NCI-H748 treated with DMSO at 0.1 percent for 48 hours (cell line): ENCODE measurements around the gene SLC6A7.
"Not testable (repeated sequence)": the region's sequence is repeated elsewhere in the genome, so short reads cannot be mapped to it uniquely, and the experiment has no call there.

ENCODE experiments used
- DNase-seq: peaks from one replicate; lab custom pipeline; 2025; lab: John Stamatoyannopoulos, UW

SLC6A7 gene

GRCh38 chr5:150241298-150242160 is 51.7 kb downstream of the SLC6A7 start:
- DNase-seq, result no peak

GRCh38 chr5:150242251-150242894 is 52.5 kb downstream of the SLC6A7 start:
- DNase-seq, result no peak

GRCh38 chr5:150243590-150243989 is 53.7 kb downstream of the SLC6A7 start:
- DNase-seq, result no peak

GRCh38 chr5:150244209-150244608 is 54.3 kb downstream of the SLC6A7 start:
- no peak for DNase-seq

- DNase-seq, result no peak
Measured at GRCh38 chr5:150245111-150245789, 55.4 kb downstream of the SLC6A7 start.

GRCh38 chr5:150245808-150246207 is 55.9 kb downstream of the SLC6A7 start:
- DNase-seq, result no peak

GRCh38 chr5:150246429-150246828 is 56.6 kb downstream of the SLC6A7 start:
- no peak for DNase-seq

GRCh38 chr5:150246835-150247234 is 57.0 kb downstream of the SLC6A7 start:
- no peak for DNase-seq

GRCh38 chr5:150247726-150248125 is 57.9 kb downstream of the SLC6A7 start:
- no peak for DNase-seq

GRCh38 chr5:150248493-150248892 is 58.6 kb downstream of the SLC6A7 start:
- DNase-seq, result not testable (repeated sequence)

- DNase-seq, result no peak
Measured at GRCh38 chr5:150248946-150249345, 59.1 kb downstream of the SLC6A7 start.

GRCh38 chr5:150249744-150250143 is 59.9 kb downstream of the SLC6A7 start:
- no peak for DNase-seq

- no peak for DNase-seq
Measured at GRCh38 chr5:150251504-150251903, 61.6 kb downstream of the SLC6A7 start.

GRCh38 chr5:150252489-150252888 is 62.6 kb downstream of the SLC6A7 start:
- no peak for DNase-seq

- no peak for DNase-seq
Measured at GRCh38 chr5:150253416-150254208, 63.8 kb downstream of the SLC6A7 start.

GRCh38 chr5:150254363-150254762 is 64.5 kb downstream of the SLC6A7 start:
- DNase-seq, result no peak

- DNase-seq, result no peak
Measured at GRCh38 chr5:150254774-150255173, 64.9 kb downstream of the SLC6A7 start.

- DNase-seq, result no peak
Measured at GRCh38 chr5:150255659-150256409, 66.0 kb downstream of the SLC6A7 start.

GRCh38 chr5:150256410-150257064 is 66.7 kb downstream of the SLC6A7 start:
- no peak for DNase-seq

- DNase-seq, result no peak
Measured at GRCh38 chr5:150257424-150257823, 67.6 kb downstream of the SLC6A7 start.

- no peak for DNase-seq
Measured at GRCh38 chr5:150258130-150258529, 68.3 kb downstream of the SLC6A7 start.
